ENCODE results near the gene NAB1. TPM values are rescaled to one million over a fixed set of nuclear protein-coding genes. Genes with fewer than 3 reads are reported as not detected.

Gene NAB1
- polyA plus RNA-seq, 1 of the 3 experiments (the other 2 are of a cell fraction): 9.7 TPM

GRCh38 chr2:190683802-190684201 lies 34.9 kb downstream of the NAB1 start:
- Histone ChIP-seq H3K4me2 (no peak overlapping the region), H2AFZ (ENCODE audit: low read depth) (no peak overlapping the region), H3K9me2 (no peaks in the 10 kb centered on the region), H3K9me3 (no peaks in the 10 kb centered on the region), H3K4me3 (ENCODE audit: low read depth in 2 of 2, low read length in 1 of 2) (no peak overlapping the region), H3K4me1 (ENCODE audit: control insufficient read depth in 1 of 2, insufficient read depth in 2 of 2, low read depth in 1 of 2, low read length in 1 of 2) (peaks cover 0 to 6% of the 10 kb centered on the region in 2 experiments; a peak in 1 of 4 replicates), H3K9ac (no peak overlapping the region), H3K27me3 (ENCODE audit: insufficient read depth) (no peaks in the 10 kb centered on the region), H3F3A (replicated peaks; ENCODE audit: insufficient read depth) (no peaks in the 10 kb centered on the region), H3K79me2 (ENCODE audit: insufficient read depth) (no peaks in the 10 kb centered on the region), H3K27ac (ENCODE audit: low read depth in 2 of 2, low read length in 1 of 2) (no peak overlapping the region), H4K20me1 (ENCODE audit: insufficient read depth) (no peaks in the 10 kb centered on the region), H3K36me3 (replicated peaks in 1 of 2; ENCODE audit: control insufficient read depth in 1 of 2, insufficient read depth in 2 of 2, low read length in 1 of 2) (peaks cover 42 to 50% of the 10 kb centered on the region in 2 experiments)
- CTCF ChIA-PET: interaction anchor here (0.6 to 1.0 kb wide), 2 partner anchors 21 to 97 kb away, joined by 3 read pairs; no protein-coding TSS in a partner anchor
- TF ChIP-seq ZBTB33 (IDR thresholded peaks at IDR 0.05; ENCODE audit: borderline replicate concordance, low read depth) (no peak), RFX5 (IDR thresholded peaks at IDR 0.05; ENCODE audit: low read length) (no peak), GATA2 (CRISPR knock-in tag; IDR thresholded peaks at IDR 0.05) (no peak), RCOR1 (IDR thresholded peaks at IDR 0.05; ENCODE audit: low read length) (no peak), EP300 (IDR thresholded peaks at IDR 0.05; ENCODE audit: borderline replicate concordance in 1 of 2, low read depth in 1 of 2, low read length in 1 of 2) (no peak), IRF3 (IDR thresholded peaks at IDR 0.05; ENCODE audit: low read depth, low read length) (no peak), USF1 (IDR thresholded peaks at IDR 0.05; ENCODE audit: borderline replicate concordance, low read depth) (no peak)
- 92% methylated on average over 3 of the region's 3 CpGs for WGBS (ENCODE audit: low lambda C conversion rate)
- POLR2A ChIA-PET: no interaction called here
- no peak for DNase-seq

GRCh38 chr2:190684931-190685330 lies 36.0 kb downstream of the NAB1 start:
- no peak overlapping the region for H3K4me2 ChIP-seq

More at GRCh38 chr2:190684931-190685330, 36.0 kb downstream of the NAB1 start:
- H3K9ac ChIP-seq: no peak overlapping the region
- H3K9me2 ChIP-seq: no peaks in the 10 kb centered on the region
- no peak for DNase-seq
- H4K20me1 ChIP-seq (ENCODE audit: insufficient read depth): no peaks in the 10 kb centered on the region
- no peaks in the 10 kb centered on the region for H3K9me3 ChIP-seq
- WGBS (ENCODE audit: low lambda C conversion rate): 97% methylated on average over 2 of the region's 2 CpGs
- H3K79me2 ChIP-seq (ENCODE audit: insufficient read depth): no peaks in the 10 kb centered on the region
- peaks cover 45 to 59% of the 10 kb centered on the region in 2 experiments for H3K36me3 ChIP-seq (replicated peaks in 1 of 2; ENCODE audit: control insufficient read depth in 1 of 2, insufficient read depth in 2 of 2, low read length in 1 of 2)
- H3F3A ChIP-seq (replicated peaks; ENCODE audit: insufficient read depth): no peaks in the 10 kb centered on the region
- H3K4me1 ChIP-seq (ENCODE audit: control insufficient read depth in 1 of 2, insufficient read depth in 2 of 2, low read depth in 1 of 2, low read length in 1 of 2): peaks cover 0 to 4% of the 10 kb centered on the region in 2 experiments; a peak in 1 of 4 replicates
- ChIA-PET CTCF (no interaction called here), POLR2A (no interaction called here)
- no peak overlapping the region for H2AFZ ChIP-seq (ENCODE audit: low read depth)
- H3K4me3 ChIP-seq (ENCODE audit: low read depth in 2 of 2, low read length in 1 of 2): no peak overlapping the region
- no peak for TF ChIP-seq TEAD4 (IDR thresholded peaks at IDR 0.05; ENCODE audit: borderline replicate concordance, insufficient read depth)
- TF ChIP-seq MAX (IDR thresholded peaks at IDR 0.05; ENCODE audit: low read depth): no peak
- TF ChIP-seq SMC3 (IDR thresholded peaks at IDR 0.05; ENCODE audit: low read depth, low read length): no peak
- TF ChIP-seq NRF1 (IDR thresholded peaks at IDR 0.05; ENCODE audit: low read depth, low read length): no peak
- no peak for TF ChIP-seq SIN3A (IDR thresholded peaks at IDR 0.05; ENCODE audit: borderline replicate concordance, low read depth, low read length)
- TF ChIP-seq TAF1 (IDR thresholded peaks at IDR 0.05; ENCODE audit: borderline replicate concordance, low read depth, low read length): no peak
- no peak for TF ChIP-seq PBX3 (IDR thresholded peaks at IDR 0.05)
- no peak for TF ChIP-seq REST (IDR thresholded peaks at IDR 0.05; ENCODE audit: low read depth, low read length)
- TF ChIP-seq YY1 (IDR thresholded peaks at IDR 0.05; ENCODE audit: low read depth): no peak
- no peak for TF ChIP-seq IRF3 (IDR thresholded peaks at IDR 0.05; ENCODE audit: low read depth, low read length)
- TF ChIP-seq RXRA (IDR thresholded peaks at IDR 0.05; ENCODE audit: borderline replicate concordance, low read depth): no peak
- no peaks in the 10 kb centered on the region for H3K27me3 ChIP-seq (ENCODE audit: insufficient read depth)
- no peak overlapping the region for H3K27ac ChIP-seq (ENCODE audit: low read depth in 2 of 2, low read length in 1 of 2)

Measured in SK-N-SH (cell line).